H1 (cell line): ENCODE measurements around the gene WDFY3. TPM values are rescaled to one million over a fixed set of nuclear protein-coding genes. Genes with fewer than 3 reads are reported as not detected.

Experiments used
- CTCF ChIA-PET: fragments of 300-600 bp; sonication (Branson Sonifier 250); formaldehyde crosslinking; loops from one replicate; lab custom pipeline; 2021; ENCODE audit not compliant: partially characterized antibody; lab: Charles Lee
- POLR2A ChIA-PET: fragments of 300-600 bp; sonication (Branson Sonifier 250); formaldehyde crosslinking; loops from one replicate; lab custom pipeline; 2021; ENCODE audit warnings: inconsistent platforms; ENCODE audit not compliant: partially characterized antibody; lab: Charles Lee
- DNase-seq, 2 experiments: peaks; one replicate each; pipeline versions ENCODE4 v3.0.0 to v3.0.0-alpha.2; 2010 to 2022; ENCODE audit warnings: low spot score in 2 of 2, low read depth in 1 of 2, mixed read lengths in 1 of 2
- FAIRE-seq: peaks from 2 replicates; lab custom pipeline; 2011; peaks lifted over from hg19 to GRCh38; lab: Jason Lieb, UNC
- H2AFZ ChIP-seq: 2 replicates; pipeline ENCODE4 v1.8.1; 2012; ENCODE audit warnings: low read length, inconsistent platforms
- H2AK5ac ChIP-seq: 2 replicates; pipeline ENCODE4 v1.6.1; 2013; ENCODE audit warnings: low read depth, low read length
- H2BK120ac ChIP-seq: replicated peaks from 2 replicates; pipeline ENCODE3; 2013; ENCODE audit warnings: low read depth, low read length, inconsistent platforms
- H2BK12ac ChIP-seq: 2 replicates; pipeline ENCODE4 v1.6.1; 2013; ENCODE audit warnings: low read depth, low read length
- H2BK15ac ChIP-seq: 2 replicates; pipeline ENCODE4 v1.6.1; 2013; ENCODE audit warnings: low read length
- H2BK20ac ChIP-seq: 2 replicates; pipeline ENCODE4 v1.6.1; 2013; ENCODE audit warnings: low read length
- H2BK5ac ChIP-seq: 2 replicates; pipeline ENCODE4 v1.6.1; 2013; ENCODE audit warnings: low read depth, low read length
- H3K14ac ChIP-seq: 2 replicates; pipeline ENCODE4 v1.6.1; 2013; ENCODE audit warnings: inconsistent platforms; ENCODE audit not compliant: insufficient read length
- H3K18ac ChIP-seq: 2 replicates; pipeline ENCODE4 v1.6.1; 2013; ENCODE audit warnings: low read length; ENCODE audit errors: extremely low read depth
- H3K23ac ChIP-seq: 2 replicates; pipeline ENCODE4 v1.6.1; 2013; ENCODE audit warnings: inconsistent platforms; ENCODE audit not compliant: insufficient read length
- H3K23me2 ChIP-seq: 2 replicates; pipeline ENCODE4 v1.6.1; 2013; ENCODE audit warnings: low read depth, low read length
- H3K27ac ChIP-seq: 2 replicates; pipeline ENCODE4 v1.6.1; 2011; ENCODE audit warnings: low read depth, low read length, inconsistent platforms
- H3K27me3 ChIP-seq, 4 experiments: replicated peaks in 1 of 4; 1 replicate in 1 of 4; 2 replicates in 3 of 4; pipeline versions ENCODE4 v1.6.1 to v1.8.1; 2011 to 2013; ENCODE audit warnings: low read length in 3 of 4, mild to moderate bottlenecking in 3 of 4, inconsistent platforms in 2 of 4, mixed read lengths in 2 of 4, moderate library complexity in 1 of 4; ENCODE audit not compliant: control insufficient read depth in 3 of 4, insufficient read depth in 3 of 4; ENCODE audit errors: extremely low read depth in 1 of 4
- H3K36me3 ChIP-seq, 4 experiments: 2 replicates each; pipeline versions ENCODE4 v1.6.1 to v1.8.1; 2011 to 2013; ENCODE audit warnings: mild to moderate bottlenecking in 4 of 4, low read length in 3 of 4, moderate library complexity in 2 of 4, control low read depth in 1 of 4, inconsistent platforms in 1 of 4; ENCODE audit not compliant: insufficient read depth in 4 of 4, control insufficient read depth in 2 of 4
- H3K4ac ChIP-seq: replicated peaks from 2 replicates; pipeline ENCODE3; 2013; ENCODE audit warnings: low read length, low read depth, mixed read lengths, inconsistent platforms; ENCODE audit not compliant: insufficient read length
- H3K4me1 ChIP-seq, 4 experiments: replicated peaks in 1 of 4; 1 replicate in 1 of 4; 2 replicates in 3 of 4; pipeline versions ENCODE4 v1.6.1 to v1.8.1; 2011 to 2013; ENCODE audit warnings: low read length in 3 of 4, inconsistent platforms in 2 of 4, mixed read lengths in 1 of 4; ENCODE audit not compliant: insufficient read depth in 4 of 4, control insufficient read depth in 3 of 4
- H3K4me2 ChIP-seq, 2 experiments: 2 replicates each; pipeline versions ENCODE4 v1.6.1 to v1.8.1; 2011 to 2013; ENCODE audit warnings: low read depth in 2 of 2, low read length in 2 of 2, control low read depth in 1 of 2, inconsistent platforms in 1 of 2, mild to moderate bottlenecking in 1 of 2; ENCODE audit not compliant: insufficient read depth in 1 of 2
- H3K4me3 ChIP-seq, 4 experiments: fragments of 200-600, 300-600 bp in 1 of 4; sonication (generic), shearing (Covaris generic), sonication (Bioruptor Twin) in 1 of 4; 2 replicates each; pipeline versions ENCODE4 v1.5.1 to v1.8.1; 2011 to 2016; ENCODE audit warnings: low read length in 4 of 4, low read depth in 3 of 4, control low read depth in 2 of 4, inconsistent platforms in 2 of 4, mild to moderate bottlenecking in 2 of 4, mixed read lengths in 1 of 4, moderate library complexity in 1 of 4; ENCODE audit not compliant: insufficient read depth in 2 of 4; ENCODE audit errors: extremely low read depth in 1 of 4
- H3K56ac ChIP-seq: replicated peaks from 2 replicates; pipeline ENCODE3; 2013; ENCODE audit warnings: low read depth, mild to moderate bottlenecking, mixed read lengths, low read length, inconsistent platforms; ENCODE audit not compliant: insufficient read length
- H3K79me1 ChIP-seq: 2 replicates; pipeline ENCODE4 v1.6.1; 2013; ENCODE audit warnings: low read depth, low read length, control low read depth
- H3K79me2 ChIP-seq, 2 experiments: 2 replicates each; pipeline versions ENCODE4 v1.6.1 to v1.8.1; 2012 to 2013; ENCODE audit warnings: low read length in 2 of 2, mild to moderate bottlenecking in 2 of 2, inconsistent platforms in 1 of 2; ENCODE audit not compliant: insufficient read depth in 2 of 2, control insufficient read depth in 1 of 2
- H3K9ac ChIP-seq, 4 experiments: replicated peaks in 1 of 4; 1 replicate in 1 of 4; 2 replicates in 3 of 4; pipeline versions ENCODE4 v1.6.1 to v1.8.1; 2011 to 2013; ENCODE audit warnings: low read depth in 3 of 4, low read length in 3 of 4, control low read depth in 2 of 4, mild to moderate bottlenecking in 2 of 4, moderate library complexity in 2 of 4, inconsistent platforms in 1 of 4; ENCODE audit errors: extremely low read depth in 1 of 4
- H3K9me3 ChIP-seq, 2 experiments: 2 replicates each; pipeline versions ENCODE4 v1.6.1 to v1.8.1; 2012 to 2013; ENCODE audit warnings: mild to moderate bottlenecking in 2 of 2, moderate library complexity in 2 of 2, control low read depth in 1 of 2, inconsistent platforms in 1 of 2, low read depth in 1 of 2, low read length in 1 of 2, mixed read lengths in 1 of 2; ENCODE audit not compliant: insufficient read depth in 2 of 2
- H4K20me1 ChIP-seq, 2 experiments: replicated peaks in 1 of 2; 2 replicates each; pipeline versions ENCODE3 to v1.8.1; 2011 to 2013; ENCODE audit warnings: inconsistent platforms in 2 of 2, low read length in 2 of 2, mild to moderate bottlenecking in 1 of 2; ENCODE audit not compliant: insufficient read depth in 2 of 2, control insufficient read depth in 1 of 2
- H4K5ac ChIP-seq: 2 replicates; pipeline ENCODE4 v1.6.1; 2013; ENCODE audit warnings: low read length, low read depth, mixed read lengths, inconsistent platforms; ENCODE audit not compliant: insufficient read length
- H4K8ac ChIP-seq: 2 replicates; pipeline ENCODE4 v1.8.0; 2013; ENCODE audit warnings: mild to moderate bottlenecking, moderate library complexity, low read length, inconsistent platforms; ENCODE audit not compliant: insufficient read depth; ENCODE audit errors: extremely low read depth
- H4K91ac ChIP-seq: replicated peaks from 2 replicates; pipeline ENCODE3; 2013; ENCODE audit warnings: low read length, mixed read lengths, inconsistent platforms; ENCODE audit not compliant: insufficient read length
- CHD2 ChIP-seq: IDR thresholded peaks from 2 replicates; pipeline ENCODE4 v1.6.1; 2012; ENCODE audit warnings: low read length, improper control_type of control experiment
- RAD21 ChIP-seq, 2 experiments: IDR thresholded peaks in 1 of 2; conservative IDR thresholded peaks in 1 of 2; 2 replicates each; pipeline ENCODE4 v1.6.1; 2011; ENCODE audit warnings: low read depth in 2 of 2, low read length in 2 of 2, improper control_type of control experiment in 1 of 2, inconsistent platforms in 1 of 2, mild to moderate bottlenecking in 1 of 2, moderate library complexity in 1 of 2
- WGBS, 2 experiments: shearing (Covaris generic) in 1 of 2; methylation state at CpG; one replicate each; pipeline versions ENCODE4 v1.1.6 to v1.1.7; 2013 to 2015; ENCODE audit warnings: low lambda C conversion rate in 2 of 2, mixed read lengths in 2 of 2, inconsistent platforms in 1 of 2, low coverage in 1 of 2, missing lambda C conversion rate in 1 of 2; ENCODE audit not compliant: insufficient replicate concordance in 2 of 2, insufficient coverage in 1 of 2, insufficient read length in 1 of 2; ENCODE audit errors: extremely low coverage in 1 of 2, missing lambda C conversion rate in 1 of 2; 5-methylcytosine and 5-hydroxymethylcytosine counted together
- polyA plus RNA-seq, 7 experiments: library from polyadenylated mRNA; depleted of rRNA in 3 of 7; stranded (reverse) in 5 of 7; unstranded in 2 of 7; fragments of >200 nt in 5 of 7; fragments of 200-250 nt in 2 of 7; gene quantifications; 1 replicate in 5 of 7; 2 replicates in 1 of 7; 4 replicates in 1 of 7; pipeline versions ENCODE4 v1.2.1 to v1.2.3, GENCODE V29; 2011 to 2013; ENCODE audit warnings: missing spikeins in 2 of 7, mixed read lengths in 2 of 7
- total RNA-seq: library from RNA; stranded (reverse); fragmentation: NEBNext Ultra II Directional; extraction: Animal tissue kit (Norgen Biotek cat#: 25700); gene quantifications from 2 replicates; pipeline ENCODE4 v1.2.1, GENCODE V29; 2021

Gene WDFY3
- total and polyA plus RNA-seq, 2 of the 8 experiments (the other 6 are each of a cell fraction or from before 2014, with no cell fraction given) = 25.6 to 62.4 TPM

DNA sequence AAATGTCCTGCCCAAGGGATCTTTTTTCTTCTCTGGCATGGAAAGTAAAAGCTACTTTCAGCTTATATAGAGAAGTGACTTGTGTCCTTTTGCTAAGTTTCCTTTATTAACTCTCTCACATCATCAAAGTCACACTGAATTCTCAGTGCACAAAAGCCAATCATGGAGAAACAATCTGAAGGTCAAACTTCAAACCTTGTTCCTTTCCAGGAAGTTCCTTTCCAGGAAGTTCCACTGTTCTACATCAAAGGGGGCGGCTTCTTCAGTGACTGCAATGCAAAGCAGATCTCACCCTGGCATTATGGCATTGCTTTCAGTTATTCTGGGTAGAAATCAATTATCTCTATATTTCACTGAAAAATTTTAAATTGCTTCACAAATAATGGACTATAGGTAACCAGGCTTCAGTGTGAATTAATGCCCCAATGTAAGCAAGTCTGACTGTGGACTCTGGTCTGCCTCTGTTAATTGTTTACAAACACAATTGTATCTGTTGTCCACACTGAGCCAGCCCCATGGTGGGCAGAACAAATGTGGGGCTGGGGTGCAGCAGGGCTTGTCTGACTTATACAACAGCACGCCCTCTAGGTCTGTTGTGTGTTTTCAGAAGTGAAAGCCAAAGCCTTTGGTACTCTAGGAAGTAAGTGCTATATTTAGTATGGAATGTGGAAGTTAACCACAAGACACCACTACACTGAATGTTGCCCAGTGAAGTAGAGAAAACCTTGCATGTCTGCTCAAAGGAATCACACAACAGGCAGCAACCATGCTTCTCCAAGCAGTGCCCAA is 284.8 kb downstream of the WDFY3 start:
- Histone ChIP-seq H2BK5ac (no peak overlapping the region), H3K18ac (no peak overlapping the region), H2BK15ac (no peak overlapping the region), H3K23me2 (no peaks in the 10 kb centered on the region), H3K36me3 (peaks cover 2 to 50% (median 36%) of the 10 kb centered on the region in 4 experiments; a peak in 7 of 8 replicates), H3K14ac (no peak overlapping the region), H3K27me3 (no peaks in the 10 kb centered on the region), H3K4me1 (peaks cover 0 to 4% (median 0%) of the 10 kb centered on the region in 4 experiments; a peak in 1 of 7 replicates), H3K79me2 (no peaks in the 10 kb centered on the region), H2BK12ac (no peak overlapping the region), H3K4ac (no peak overlapping the region), H4K20me1 (no peaks in the 10 kb centered on the region), H3K56ac (no peak overlapping the region), H2BK120ac (no peak overlapping the region), H3K9ac (no peak overlapping the region), H3K79me1 (no peaks in the 10 kb centered on the region), H3K4me3 (no peak overlapping the region), H3K4me2 (no peak overlapping the region), H4K8ac (no peak overlapping the region), H4K91ac (no peak overlapping the region), H2AK5ac (no peak overlapping the region), H2BK20ac (no peak overlapping the region), H3K9me3 (no peaks in the 10 kb centered on the region), H4K5ac (no peak overlapping the region), H3K27ac (no peak overlapping the region), H3K23ac (no peak overlapping the region), H2AFZ (no peak overlapping the region)
- DNase-seq (no peak), FAIRE-seq (no peak)
- ChIA-PET CTCF (interaction anchor here (0.7 to 1.4 kb wide), 2 partner anchors 103 to 1607 kb away, joined by 3 to 9 read pairs; no protein-coding TSS in a partner anchor), POLR2A (no interaction called here)
- 89% methylated on average over 2 of the region's 2 CpGs; no CpG with 5 or more reads in 1 of the 2 experiments for WGBS, 2 experiments
- TF ChIP-seq CHD2 (no peak), RAD21 (IDR thresholded peaks at IDR 0.05 in 1 of 2, conservative IDR thresholded peaks at IDR 0.05 in 1 of 2; ENCODE audit: low read depth in 2 of 2, low read length in 2 of 2) (peak; percentile 26 to 29; a peak in 3 of 4 replicates)
